ENCODE data around the gene PVR. TPM values are rescaled to one million over a fixed set of nuclear protein-coding genes. Genes with fewer than 3 reads are reported as not detected.

Gene PVR
- total RNA-seq, 1 donor from 2014 or later: 102 TPM

GRCh38 chr19:44600466-44600865 is 43.2 kb upstream of the PVR start:
- no peaks in the 10 kb centered on the region for H3K27me3 ChIP-seq (ENCODE audit: control insufficient read depth, insufficient read depth, low read length)
- no peaks in the 10 kb centered on the region for H3K36me3 ChIP-seq (ENCODE audit: control insufficient read depth, insufficient read depth, low read length)
- H3K4me3 ChIP-seq (ENCODE audit: low read depth, low read length): no peak overlapping the region
- TF ChIP-seq CTCF (IDR thresholded peaks at IDR 0.05; ENCODE audit: insufficient read depth, low read length, severe bottlenecking): no peak
- no peak for DNase-seq (ENCODE audit: low read depth)
- FAIRE-seq: no peak

- FAIRE-seq: no peak
- peak; percentile 58 for DNase-seq (ENCODE audit: low read depth)
- H3K27me3 ChIP-seq (ENCODE audit: control insufficient read depth, insufficient read depth, low read length): no peaks in the 10 kb centered on the region
- no peaks in the 10 kb centered on the region for H3K36me3 ChIP-seq (ENCODE audit: control insufficient read depth, insufficient read depth, low read length)
- H3K4me3 ChIP-seq (ENCODE audit: low read depth, low read length): no peak overlapping the region
- TF ChIP-seq CTCF (IDR thresholded peaks at IDR 0.05; ENCODE audit: insufficient read depth, low read length, severe bottlenecking): no peak
Measured at GRCh38 chr19:44602081-44602480, 41.6 kb upstream of the PVR start.

DNA sequence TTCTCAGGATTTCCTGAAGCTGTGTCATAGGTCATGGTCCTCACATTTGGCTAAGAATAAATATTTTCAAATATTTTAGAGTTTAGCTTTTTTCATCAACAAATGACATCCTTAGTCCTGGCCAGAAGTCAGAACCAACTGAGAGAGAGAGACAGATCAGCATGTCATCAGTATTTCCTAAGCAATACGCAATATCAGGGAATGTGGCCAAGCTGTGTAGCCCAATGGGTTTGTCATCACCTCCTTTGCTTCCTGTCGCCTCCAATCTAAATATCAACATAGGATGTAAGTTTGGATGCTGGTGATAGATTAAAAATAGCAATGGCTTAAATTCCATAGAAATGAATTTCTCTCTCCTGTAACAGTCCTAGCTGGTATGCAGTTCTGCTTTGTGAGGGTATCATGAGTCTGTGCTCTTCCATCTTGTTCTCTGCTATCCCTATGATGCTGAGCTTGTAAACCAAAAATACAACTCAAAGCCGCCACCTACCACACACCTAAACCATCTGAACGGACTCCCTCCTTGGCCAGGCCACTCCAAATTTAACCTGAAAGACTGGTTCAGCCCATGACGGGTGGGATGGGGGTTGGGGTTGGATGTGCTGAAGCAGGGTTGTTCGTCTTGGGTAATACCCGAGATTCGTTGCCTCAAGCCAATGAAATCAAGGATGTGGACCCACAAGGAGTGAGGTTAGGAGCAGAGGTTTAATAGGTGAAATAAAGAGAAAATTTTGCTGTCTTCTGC is 40.3 kb upstream of the PVR start:
- FAIRE-seq: no peak

DNA sequence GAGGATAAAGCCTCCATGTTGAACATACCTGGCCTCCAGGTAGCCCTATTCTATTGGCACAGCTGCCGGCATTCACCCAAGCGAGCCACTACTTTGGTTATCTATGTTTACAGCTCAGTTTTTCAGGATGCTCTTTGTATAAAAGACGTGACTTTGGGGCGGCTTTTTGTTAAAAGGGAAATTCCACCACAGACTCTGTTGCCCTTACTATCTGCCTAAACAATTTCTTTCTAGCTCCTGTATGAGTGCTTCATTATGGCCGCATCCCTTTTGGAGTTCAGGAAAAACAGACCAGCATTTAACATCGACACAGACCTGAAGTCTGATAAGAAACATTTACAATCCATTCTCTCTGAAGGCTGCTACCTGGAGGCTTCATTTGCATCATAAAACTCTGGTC is 39.5 kb upstream of the PVR start:
- TF ChIP-seq CTCF (IDR thresholded peaks at IDR 0.05; ENCODE audit: insufficient read depth, low read length, severe bottlenecking): no peak
- FAIRE-seq (no peak), DNase-seq (ENCODE audit: low read depth) (no peak)
- Histone ChIP-seq H3K27me3 (ENCODE audit: control insufficient read depth, insufficient read depth, low read length) (no peaks in the 10 kb centered on the region), H3K4me3 (ENCODE audit: low read depth, low read length) (no peak overlapping the region), H3K36me3 (ENCODE audit: control insufficient read depth, insufficient read depth, low read length) (no peaks in the 10 kb centered on the region)

More for the DNA sequence above, 40.3 kb upstream of the PVR start:
- no peaks in the 10 kb centered on the region for H3K36me3 ChIP-seq (ENCODE audit: control insufficient read depth, insufficient read depth, low read length)
- no peak for TF ChIP-seq CTCF (IDR thresholded peaks at IDR 0.05; ENCODE audit: insufficient read depth, low read length, severe bottlenecking)
- peak; percentile 76 for DNase-seq (ENCODE audit: low read depth)
- no peaks in the 10 kb centered on the region for H3K27me3 ChIP-seq (ENCODE audit: control insufficient read depth, insufficient read depth, low read length)
- H3K4me3 ChIP-seq (ENCODE audit: low read depth, low read length): no peak overlapping the region

GRCh38 chr19:44605547-44605946 is 38.2 kb upstream of the PVR start:
- Histone ChIP-seq H3K4me3 (ENCODE audit: low read depth, low read length) (no peak overlapping the region), H3K27me3 (ENCODE audit: control insufficient read depth, insufficient read depth, low read length) (no peaks in the 10 kb centered on the region), H3K36me3 (ENCODE audit: control insufficient read depth, insufficient read depth, low read length) (no peaks in the 10 kb centered on the region)
- TF ChIP-seq CTCF (IDR thresholded peaks at IDR 0.05; ENCODE audit: insufficient read depth, low read length, severe bottlenecking): no peak
- DNase-seq (ENCODE audit: low read depth) (no peak), FAIRE-seq (no peak)

GRCh38 chr19:44607049-44607448 is 36.7 kb upstream of the PVR start:
- Histone ChIP-seq H3K4me3 (ENCODE audit: low read depth, low read length) (no peak overlapping the region), H3K27me3 (ENCODE audit: control insufficient read depth, insufficient read depth, low read length) (no peaks in the 10 kb centered on the region), H3K36me3 (ENCODE audit: control insufficient read depth, insufficient read depth, low read length) (no peaks in the 10 kb centered on the region)
- DNase-seq (ENCODE audit: low read depth): peak; percentile 82
- FAIRE-seq: no peak
- TF ChIP-seq CTCF (IDR thresholded peaks at IDR 0.05; ENCODE audit: insufficient read depth, low read length, severe bottlenecking): no peak

Data from bronchial epithelial cell (primary cell).